ENCODE measurements around the gene SETBP1.

SETBP1 gene

GRCh38 chr18:45008694-45009413 is 328.2 kb downstream of the SETBP1 start:
- no peak for DNase-seq (ENCODE audit: low read depth in 4 of 4, low spot score in 1 of 4)

DNA sequence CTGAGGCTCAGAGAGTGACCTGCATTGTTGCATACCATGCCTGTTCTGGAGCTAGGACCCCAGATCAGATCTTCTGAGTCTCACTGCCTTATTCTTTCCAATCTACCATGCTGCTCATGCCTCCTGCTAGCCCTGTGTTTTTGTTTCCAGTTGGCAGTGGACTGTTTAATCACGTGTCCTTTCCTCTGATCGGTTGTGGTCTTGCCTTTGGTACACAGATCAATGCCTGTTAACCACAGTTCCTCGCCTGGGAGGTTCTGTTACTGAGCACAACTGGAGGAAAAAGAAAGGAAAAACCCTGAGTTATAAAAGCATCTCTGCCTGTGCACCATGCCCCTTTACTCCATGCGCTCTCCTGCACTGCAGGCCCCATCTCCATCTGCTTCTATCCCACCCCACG is 329.1 kb downstream of the SETBP1 start:
- no peak for DNase-seq (ENCODE audit: low read depth in 4 of 4, low spot score in 1 of 4)

- no peak for DNase-seq (ENCODE audit: low read depth in 4 of 4, low spot score in 1 of 4)
Measured at GRCh38 chr18:45012286-45012685, 331.6 kb downstream of the SETBP1 start.

GRCh38 chr18:45014047-45014501 is 333.4 kb downstream of the SETBP1 start:
- no peak for DNase-seq (ENCODE audit: low read depth in 4 of 4, low spot score in 1 of 4)

GRCh38 chr18:45015788-45016128 is 335.1 kb downstream of the SETBP1 start:
- DNase-seq (ENCODE audit: low read depth in 4 of 4, low spot score in 1 of 4), result no peak

DNA sequence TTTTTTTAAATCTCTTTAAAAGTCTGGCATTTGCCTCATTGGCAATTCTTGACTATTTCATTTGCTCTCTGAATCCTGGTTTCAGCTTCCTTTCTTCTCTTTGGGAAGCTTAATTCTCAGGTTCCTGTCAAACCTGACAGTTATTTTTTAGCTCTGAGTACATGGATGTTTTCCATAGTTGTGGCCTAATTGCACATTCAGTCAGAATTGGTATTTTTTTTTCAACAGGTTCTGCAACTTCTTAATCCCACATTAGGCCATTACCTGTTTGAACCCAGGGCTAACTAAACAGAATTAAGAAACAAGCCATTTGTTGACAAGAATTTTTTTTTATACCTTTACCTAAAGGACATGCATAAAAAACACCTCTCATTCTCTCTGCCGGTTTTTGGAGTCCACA is 338.8 kb downstream of the SETBP1 start:
- DNase-seq (ENCODE audit: low read depth in 4 of 4, low spot score in 1 of 4), result no peak

GRCh38 chr18:45023519-45023918 is 342.8 kb downstream of the SETBP1 start:
- no peak for DNase-seq (ENCODE audit: low read depth in 4 of 4, low spot score in 1 of 4)

- DNase-seq (ENCODE audit: low read depth in 4 of 4, low spot score in 1 of 4), result no peak
Measured at GRCh38 chr18:45024357-45025088, 343.8 kb downstream of the SETBP1 start.

DNA sequence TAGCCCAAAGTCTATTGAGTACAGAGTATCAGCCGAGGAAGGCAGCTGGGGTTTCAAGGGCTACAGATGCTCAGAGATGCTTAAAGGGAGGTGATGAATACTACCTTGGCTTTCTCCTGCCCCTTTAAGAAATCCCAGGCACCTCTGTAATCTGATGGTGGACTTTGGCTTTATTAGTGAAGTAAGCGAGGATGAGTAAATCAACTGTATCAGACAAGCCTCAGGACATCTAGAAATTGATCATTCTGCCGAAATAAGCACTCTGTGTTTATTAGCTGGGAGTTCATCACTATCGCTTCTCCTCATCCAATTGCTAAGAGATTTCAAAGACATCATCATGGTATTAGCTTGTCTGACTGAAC is 344.4 kb downstream of the SETBP1 start:
- DNase-seq (ENCODE audit: low read depth in 4 of 4, low spot score in 1 of 4), result no peak

DNA sequence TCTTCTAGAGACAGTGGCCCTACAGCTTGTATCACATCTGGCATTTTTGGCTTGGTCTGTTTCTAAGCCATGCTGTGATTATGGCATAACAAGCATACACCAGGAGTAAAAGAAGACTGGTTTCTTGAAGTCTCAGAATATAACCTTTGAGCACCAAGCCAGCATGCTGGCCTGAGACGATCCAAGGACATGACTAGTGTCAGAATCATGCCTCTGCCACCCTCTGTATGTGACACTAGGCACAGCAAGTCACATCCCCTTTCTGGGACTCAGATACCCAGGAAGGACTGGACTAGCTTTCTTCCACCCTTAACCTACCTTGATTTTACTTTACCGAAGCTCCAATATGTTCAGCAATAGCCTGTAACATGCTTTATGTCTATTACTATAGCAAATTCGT is 345.5 kb downstream of the SETBP1 start:
- DNase-seq (ENCODE audit: low read depth in 4 of 4, low spot score in 1 of 4), result no peak

DNA sequence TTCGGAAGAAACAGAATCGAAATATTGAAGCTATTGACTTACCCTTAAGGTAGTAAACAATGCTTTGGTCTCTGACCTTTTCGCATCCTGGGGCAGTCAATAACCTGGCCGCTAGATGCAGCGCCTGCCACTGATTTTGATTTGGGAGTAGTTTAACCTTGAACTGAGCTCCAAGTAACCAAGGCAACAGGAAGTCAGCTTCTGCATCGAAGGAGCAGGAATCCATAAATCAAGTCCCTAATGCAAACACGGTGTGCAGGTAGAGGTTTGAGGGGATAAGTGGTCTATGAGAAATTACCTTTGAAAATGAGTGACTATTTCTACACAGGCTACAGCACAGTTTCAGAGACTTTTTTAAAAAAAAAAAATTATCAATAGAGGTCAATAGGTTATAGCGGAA is 353.5 kb downstream of the SETBP1 start:
- DNase-seq (ENCODE audit: low read depth in 4 of 4, low spot score in 1 of 4), result no peak

DNA sequence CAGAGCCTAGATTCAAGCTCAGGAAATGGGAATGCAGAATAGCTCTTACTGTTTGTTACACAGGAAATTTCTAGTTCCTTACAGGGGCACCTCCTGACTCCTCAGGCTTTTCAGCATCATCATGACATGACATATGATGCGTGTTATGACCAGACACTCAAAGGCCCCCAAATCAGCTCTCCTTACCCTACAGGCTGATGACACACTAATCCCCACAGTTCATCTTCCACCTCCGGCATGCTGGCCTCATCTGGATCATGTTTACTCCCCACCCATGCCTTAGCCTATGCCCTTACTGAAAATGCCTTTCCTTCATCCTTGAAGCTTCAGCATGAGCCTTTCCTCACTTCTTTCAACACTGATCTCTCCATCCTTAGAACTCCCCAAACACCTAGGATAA is 356.9 kb downstream of the SETBP1 start:
- no peak for DNase-seq (ENCODE audit: low read depth in 4 of 4, low spot score in 1 of 4)

DNA sequence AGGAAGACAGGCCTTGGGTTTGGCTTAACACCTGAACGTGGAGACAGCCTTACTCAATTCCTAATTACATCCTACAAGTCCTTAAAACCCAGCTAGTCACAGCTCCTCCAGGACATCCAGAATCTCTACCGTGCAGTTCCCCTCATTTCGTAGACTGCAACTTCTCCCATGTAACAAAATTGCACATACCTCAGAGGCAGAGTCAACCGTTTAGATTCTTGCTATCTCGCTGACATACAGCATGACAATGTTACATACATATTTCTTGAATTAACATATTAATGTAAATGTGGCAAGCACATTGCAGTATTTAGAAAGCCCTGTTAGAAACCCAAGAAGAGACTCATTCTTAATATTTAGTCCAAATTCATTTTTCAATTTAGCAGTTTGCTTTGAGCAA is 358.7 kb downstream of the SETBP1 start:
- no peak for DNase-seq (ENCODE audit: low read depth in 4 of 4, low spot score in 1 of 4)

GRCh38 chr18:45040879-45041278 is 360.2 kb downstream of the SETBP1 start:
- no peak for DNase-seq (ENCODE audit: low read depth in 4 of 4, low spot score in 1 of 4)

DNA sequence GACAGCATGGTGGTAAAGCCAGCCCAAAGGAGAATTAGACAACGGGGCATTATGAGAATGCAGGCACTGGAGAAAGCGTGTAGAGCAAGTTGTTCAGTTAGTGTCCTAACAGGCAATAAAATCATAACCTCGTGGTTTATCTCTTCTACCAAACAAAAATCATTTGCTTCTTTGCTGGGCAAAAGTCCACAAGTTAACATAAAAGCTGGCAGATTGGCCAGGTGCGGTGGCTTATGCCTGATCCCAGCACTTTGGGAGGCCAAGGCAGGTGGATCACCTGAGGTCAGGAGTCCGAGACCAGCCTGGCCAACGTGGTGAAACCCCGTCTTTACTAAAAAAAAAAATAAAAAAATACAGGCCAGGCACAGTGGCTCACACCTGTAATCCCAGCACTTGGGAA is 364.1 kb downstream of the SETBP1 start:
- DNase-seq (ENCODE audit: low read depth in 4 of 4, low spot score in 1 of 4), result no peak

GRCh38 chr18:45046228-45046627 is 365.5 kb downstream of the SETBP1 start:
- DNase-seq (ENCODE audit: low read depth in 4 of 4, low spot score in 1 of 4), result no peak

DNA sequence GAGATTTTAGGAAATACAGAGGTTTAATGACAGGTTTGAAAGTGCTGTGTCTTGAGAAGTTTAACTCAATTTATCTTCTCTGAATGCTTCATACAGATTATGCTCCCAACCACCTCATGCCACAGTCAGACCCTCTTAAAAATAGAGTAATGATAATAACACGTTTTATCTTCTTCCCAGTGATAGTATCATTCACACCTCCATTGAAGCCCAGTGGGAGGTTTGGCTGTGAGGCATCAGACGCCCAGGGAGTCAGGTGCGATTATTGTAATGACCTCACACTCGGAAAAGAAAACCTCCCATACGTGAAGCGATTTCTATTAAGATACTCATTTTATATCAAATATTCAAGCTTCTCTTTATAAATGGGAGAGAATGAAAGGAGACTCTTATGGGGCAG is 366.3 kb downstream of the SETBP1 start:
- no peak for DNase-seq (ENCODE audit: low read depth in 4 of 4, low spot score in 1 of 4)

DNA sequence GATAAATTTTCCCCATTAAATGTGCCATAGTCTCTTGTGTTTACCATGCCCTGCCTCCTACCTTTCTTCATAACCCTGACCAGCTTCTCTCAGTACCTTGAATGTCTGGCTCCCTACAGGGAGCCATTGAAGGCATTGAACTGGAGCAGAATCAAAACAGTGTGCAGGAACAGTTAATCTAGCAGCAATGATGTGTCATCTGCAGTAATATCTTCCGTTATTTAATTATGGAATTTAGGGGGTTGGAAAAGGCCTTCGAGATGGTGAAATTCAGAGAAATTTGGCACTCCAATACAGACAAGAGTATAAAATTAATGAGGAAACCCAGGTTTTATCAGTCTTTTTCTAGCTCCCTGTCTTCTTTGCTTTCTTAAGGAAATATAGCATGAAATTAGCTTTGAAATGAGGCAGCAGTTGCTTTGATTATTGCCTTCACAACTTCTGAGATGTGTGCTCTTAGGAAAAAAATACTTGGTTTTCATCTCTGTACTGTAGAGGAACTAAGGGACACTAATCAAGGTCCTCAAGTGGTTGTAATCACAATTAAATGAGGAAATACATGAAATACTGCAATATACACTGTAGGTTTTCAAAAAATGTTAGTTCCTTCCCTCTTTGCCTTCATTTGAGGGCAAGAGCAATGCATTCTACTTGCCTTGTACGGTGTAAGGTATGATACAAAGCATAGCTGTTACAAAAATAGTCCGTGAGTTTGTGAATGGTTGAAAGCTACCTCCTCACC is 369.1 kb downstream of the SETBP1 start:
- DNase-seq (ENCODE audit: low read depth in 4 of 4, low spot score in 1 of 4), result no peak

DNA sequence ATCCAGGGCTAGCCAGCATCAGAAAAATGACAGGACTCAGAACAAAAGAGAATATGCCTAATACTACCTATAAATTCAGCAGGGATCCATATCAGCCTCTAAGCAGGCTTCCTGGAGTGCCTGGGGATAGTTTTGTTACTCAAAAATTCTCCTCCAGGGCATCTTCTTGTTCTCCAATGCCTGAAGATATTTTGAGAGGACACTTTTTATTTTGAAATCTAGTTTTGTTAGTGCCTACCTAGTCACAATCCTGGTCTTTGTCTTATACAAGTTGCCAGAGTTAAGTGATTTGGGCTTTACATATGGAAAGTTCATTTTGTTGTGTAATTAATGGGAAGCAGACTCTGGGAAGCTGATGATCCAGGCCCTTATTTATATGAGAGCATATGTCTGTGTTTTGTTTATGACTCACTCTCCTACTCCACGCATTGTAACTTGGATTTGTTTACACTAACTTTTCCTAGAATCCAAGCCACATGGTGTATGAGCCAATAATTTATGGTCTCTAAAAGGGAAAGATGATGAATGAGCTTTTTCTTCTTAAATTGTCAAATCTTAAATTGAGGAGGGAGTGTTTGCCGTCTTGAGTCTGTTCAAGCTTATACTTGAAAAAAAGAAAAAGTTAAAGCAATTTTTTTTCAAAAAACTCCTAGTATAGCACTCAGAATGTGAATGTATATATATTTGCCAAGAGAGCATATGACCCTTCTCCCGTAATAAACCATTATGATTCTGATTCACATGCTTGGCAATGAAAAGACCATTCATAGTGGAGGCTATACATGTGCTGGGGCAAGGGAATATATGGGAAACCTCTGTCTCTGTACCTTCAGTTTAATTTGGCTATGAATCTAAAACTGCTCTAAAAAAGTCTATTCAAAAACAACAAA is 370.3 kb downstream of the SETBP1 start:
- DNase-seq (ENCODE audit: low read depth in 4 of 4, low spot score in 1 of 4), result no peak

- no peak for DNase-seq (ENCODE audit: low read depth in 4 of 4, low spot score in 1 of 4)
Measured at GRCh38 chr18:45054636-45055035, 373.9 kb downstream of the SETBP1 start.

DNA sequence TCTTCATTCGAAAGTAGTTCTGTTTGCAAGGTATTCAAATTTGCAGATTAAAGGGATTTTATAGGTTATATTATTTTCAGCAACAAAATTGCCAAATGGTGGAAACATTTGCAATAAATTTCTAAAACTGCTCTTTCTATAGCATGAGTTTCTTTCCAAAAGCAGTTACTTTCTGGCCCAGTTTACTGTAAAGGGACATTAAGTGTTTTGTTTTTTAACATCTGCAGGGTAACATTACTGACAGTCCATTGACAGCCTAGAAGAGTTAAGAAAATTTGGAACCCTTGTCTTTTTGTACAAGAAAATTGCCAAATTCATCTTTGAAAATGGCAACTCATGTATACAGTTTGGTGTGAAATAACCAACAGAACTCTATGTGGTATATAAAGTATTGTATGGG is 375.1 kb downstream of the SETBP1 start:
- DNase-seq (ENCODE audit: low read depth in 4 of 4, low spot score in 1 of 4), result no peak
